ENCODE measurements around the gene PMP22. TPM values are rescaled to one million over a fixed set of nuclear protein-coding genes. Genes with fewer than 3 reads are reported as not detected.

The PMP22 gene
- total RNA-seq, 1 donor from 2014 or later = 246 TPM

DNA sequence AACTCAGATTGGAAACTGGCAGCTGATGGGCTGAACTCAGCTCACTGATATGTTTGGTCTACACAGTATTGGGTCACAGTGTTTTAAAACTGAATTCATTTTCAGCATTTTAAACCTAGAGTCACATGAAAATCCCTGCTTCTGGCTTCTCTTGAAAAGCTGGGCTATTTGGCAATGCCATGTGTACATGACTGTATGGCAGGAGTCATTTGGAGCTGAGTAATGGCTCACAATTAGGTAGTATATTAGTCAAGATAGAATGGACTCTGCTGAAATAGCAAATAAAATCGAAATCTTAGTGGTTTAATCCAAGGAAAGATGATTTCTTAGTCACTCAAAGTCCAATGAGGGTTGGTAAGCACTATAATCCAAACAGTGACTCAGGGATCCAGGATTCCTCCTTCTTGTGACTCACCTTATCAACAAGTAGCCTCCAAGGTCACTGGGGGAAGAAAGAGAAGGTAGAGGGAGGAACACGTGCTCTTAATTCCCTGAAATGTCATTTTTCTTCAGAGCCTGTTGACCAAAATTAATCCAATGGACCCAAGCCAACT lies 13.9 kb upstream of the PMP22 start:
- H3K27me3 ChIP-seq = no peaks in the 10 kb centered on the region
- H3K4me1 ChIP-seq = peaks cover 4% of the 10 kb centered on the region
- peak overlapping the region; percentile 48 for H3K27ac ChIP-seq

DNA sequence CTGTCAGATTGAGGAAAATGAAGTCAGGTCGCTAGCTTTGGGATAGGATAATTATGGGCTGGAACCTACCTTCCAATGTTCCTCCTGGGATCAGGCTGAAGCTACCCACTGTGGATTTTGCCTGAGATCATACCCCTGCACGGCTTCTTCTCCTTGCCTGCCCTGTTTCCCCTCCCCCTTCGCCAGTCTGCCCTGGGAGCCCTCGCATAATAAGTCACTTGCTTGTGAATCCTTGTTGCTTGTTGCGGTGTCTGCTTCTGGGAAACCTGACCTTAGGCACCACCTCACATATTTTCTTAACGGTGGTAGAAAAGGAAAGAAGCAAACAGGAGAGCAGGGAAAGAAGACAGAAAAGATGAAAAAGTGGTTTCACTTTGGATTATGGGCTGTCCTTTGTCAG lies 13.3 kb upstream of the PMP22 start:
- no peaks in the 10 kb centered on the region for H3K27me3 ChIP-seq
- H3K9me3 ChIP-seq = no peaks in the 10 kb centered on the region
- H3K27ac ChIP-seq = peak overlapping the region; percentile 48
- no peak for TF ChIP-seq POLR2A (IDR thresholded peaks at IDR 0.05)
- no peak for TF ChIP-seq POLR2AphosphoS5 (IDR thresholded peaks at IDR 0.05; ENCODE audit: insufficient read depth in 1 of 2, low read depth in 1 of 2)
- TF ChIP-seq, protein P1, sequence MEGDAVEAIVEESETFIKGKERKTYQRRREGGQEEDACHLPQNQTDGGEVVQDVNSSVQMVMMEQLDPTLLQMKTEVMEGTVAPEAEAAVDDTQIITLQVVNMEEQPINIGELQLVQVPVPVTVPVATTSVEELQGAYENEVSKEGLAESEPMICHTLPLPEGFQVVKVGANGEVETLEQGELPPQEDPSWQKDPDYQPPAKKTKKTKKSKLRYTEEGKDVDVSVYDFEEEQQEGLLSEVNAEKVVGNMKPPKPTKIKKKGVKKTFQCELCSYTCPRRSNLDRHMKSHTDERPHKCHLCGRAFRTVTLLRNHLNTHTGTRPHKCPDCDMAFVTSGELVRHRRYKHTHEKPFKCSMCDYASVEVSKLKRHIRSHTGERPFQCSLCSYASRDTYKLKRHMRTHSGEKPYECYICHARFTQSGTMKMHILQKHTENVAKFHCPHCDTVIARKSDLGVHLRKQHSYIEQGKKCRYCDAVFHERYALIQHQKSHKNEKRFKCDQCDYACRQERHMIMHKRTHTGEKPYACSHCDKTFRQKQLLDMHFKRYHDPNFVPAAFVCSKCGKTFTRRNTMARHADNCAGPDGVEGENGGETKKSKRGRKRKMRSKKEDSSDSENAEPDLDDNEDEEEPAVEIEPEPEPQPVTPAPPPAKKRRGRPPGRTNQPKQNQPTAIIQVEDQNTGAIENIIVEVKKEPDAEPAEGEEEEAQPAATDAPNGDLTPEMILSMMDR (IDR thresholded peaks at IDR 0.05) = no peak
- H3K4me3 ChIP-seq = no peak overlapping the region
- H3K36me3 ChIP-seq = no peaks in the 10 kb centered on the region
- intact Hi-C loops (cut with DNase I) = no loop called here
- DNase-seq (ENCODE audit: extremely low spot score in 2 of 2) = no peak
- H3K4me1 ChIP-seq = peaks cover 10% of the 10 kb centered on the region

More for the DNA sequence above, 13.9 kb upstream of the PMP22 start:
- intact Hi-C loops (cut with DNase I) = no loop called here
- no peak for DNase-seq (ENCODE audit: extremely low spot score in 2 of 2)
- TF ChIP-seq POLR2A (IDR thresholded peaks at IDR 0.05) (no peak), POLR2AphosphoS5 (IDR thresholded peaks at IDR 0.05; ENCODE audit: insufficient read depth in 1 of 2, low read depth in 1 of 2) (no peak)
- TF ChIP-seq, protein P1 (IDR thresholded peaks at IDR 0.05) = no peak
- Histone ChIP-seq H3K4me3 (no peak overlapping the region), H3K9me3 (no peaks in the 10 kb centered on the region), H3K36me3 (no peaks in the 10 kb centered on the region)

GRCh38 chr17:15274017-15274416 lies 8.9 kb upstream of the PMP22 start:
- Histone ChIP-seq H3K36me3 (no peaks in the 10 kb centered on the region), H3K4me1 (peaks cover 30% of the 10 kb centered on the region), H3K4me3 (no peak overlapping the region), H3K9me3 (no peaks in the 10 kb centered on the region), H3K27me3 (no peaks in the 10 kb centered on the region), H3K27ac (peak overlapping the region; percentile 71)
- no peak for TF ChIP-seq POLR2A (IDR thresholded peaks at IDR 0.05)
- TF ChIP-seq POLR2AphosphoS5 (IDR thresholded peaks at IDR 0.05; ENCODE audit: insufficient read depth in 1 of 2, low read depth in 1 of 2) = no peak
- TF ChIP-seq, protein P1 (IDR thresholded peaks at IDR 0.05) = no peak
- no peak for DNase-seq (ENCODE audit: extremely low spot score in 2 of 2)
- intact Hi-C loops (cut with DNase I) = no loop called here

DNA sequence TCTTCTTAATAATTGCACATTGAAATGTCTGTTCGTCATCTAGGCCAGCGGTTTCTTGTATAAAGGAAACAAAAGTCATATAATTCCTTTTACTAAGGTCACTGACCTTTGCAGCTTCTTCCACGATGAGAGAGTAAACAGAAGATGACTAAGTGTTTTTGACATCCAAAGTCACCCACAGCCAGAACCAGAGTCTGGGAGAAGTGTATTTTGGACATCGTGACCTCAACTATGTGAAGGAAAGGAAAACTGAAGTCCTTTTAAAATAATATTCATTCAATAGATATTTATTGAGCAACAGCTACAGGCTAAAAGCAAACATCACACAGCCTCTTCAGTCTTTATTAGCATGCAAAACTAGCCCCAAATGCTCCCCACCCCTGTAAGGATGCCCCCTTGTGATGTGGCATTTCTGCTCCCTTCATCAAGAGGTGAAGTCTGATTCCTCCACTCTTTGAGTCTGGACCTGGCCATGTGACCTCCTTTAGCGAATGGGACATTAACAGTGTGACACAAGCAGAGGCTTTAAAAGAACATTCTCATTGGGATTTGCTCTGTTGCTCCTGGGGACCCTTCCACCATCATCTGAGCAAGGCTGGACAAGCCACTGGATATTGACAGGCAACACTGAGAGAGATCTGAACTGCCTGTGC lies 8.1 kb upstream of the PMP22 start:
- Histone ChIP-seq H3K4me1 (peaks cover 34% of the 10 kb centered on the region), H3K36me3 (no peaks in the 10 kb centered on the region), H3K27ac (peak overlapping the region; percentile 71), H3K4me3 (no peak overlapping the region), H3K27me3 (no peaks in the 10 kb centered on the region), H3K9me3 (no peaks in the 10 kb centered on the region)
- intact Hi-C loops (cut with DNase I) = no loop called here
- no peak for DNase-seq (ENCODE audit: extremely low spot score in 2 of 2)
- TF ChIP-seq POLR2AphosphoS5 (IDR thresholded peaks at IDR 0.05; ENCODE audit: insufficient read depth in 1 of 2, low read depth in 1 of 2) = peak; percentile 26 to 40
- TF ChIP-seq, protein P1 (IDR thresholded peaks at IDR 0.05) = no peak

GRCh38 chr17:15271741-15272140 lies 6.6 kb upstream of the PMP22 start:
- DNase-seq (ENCODE audit: extremely low spot score in 2 of 2) = no peak
- H3K4me3 ChIP-seq = no peak overlapping the region
- no peaks in the 10 kb centered on the region for H3K9me3 ChIP-seq
- H3K27me3 ChIP-seq = no peaks in the 10 kb centered on the region
- intact Hi-C loops (cut with DNase I) = no loop called here
- H3K36me3 ChIP-seq = no peaks in the 10 kb centered on the region
- H3K4me1 ChIP-seq = peaks cover 34% of the 10 kb centered on the region
- TF ChIP-seq POLR2A (IDR thresholded peaks at IDR 0.05) (no peak), POLR2AphosphoS5 (IDR thresholded peaks at IDR 0.05; ENCODE audit: insufficient read depth in 1 of 2, low read depth in 1 of 2) (no peak)
- TF ChIP-seq, protein P1 (IDR thresholded peaks at IDR 0.05) = no peak
- peak overlapping the region; percentile 71 for H3K27ac ChIP-seq

Measured in vagina (tissue), 2 donors.